Esophagus muscularis mucosa (tissue), 4 donors: ENCODE data around the gene PKNOX1. TPM values are rescaled to one million over a fixed set of nuclear protein-coding genes. Genes with fewer than 3 reads are reported as not detected.
"Not testable (repeated sequence)": the region's sequence is repeated elsewhere in the genome, so short reads cannot be mapped to it uniquely, and the experiment has no call there.

Experiments used
- DNase-seq: peaks from one replicate; pipeline ENCODE4 v3.0.0-alpha.2; 2017; ENCODE audit errors: extremely low spot score
- H3K27ac ChIP-seq, 4 donors: fragments of 200-600 bp; sonication (generic); replicated peaks in 1 of 4; 1 replicate in 3 of 4; 2 replicates in 1 of 4; pipeline ENCODE4 v1.5.1; 2016 to 2019; ENCODE audit warnings: mild to moderate bottlenecking in 1 of 4
- H3K27me3 ChIP-seq, 4 donors: fragments of 200-600 bp; sonication (generic); one replicate each; pipeline versions ENCODE4 v1.5.1 to v1.6.0; 2016 to 2019
- H3K36me3 ChIP-seq, 4 donors: fragments of 200-600 bp; sonication (generic); one replicate each; pipeline ENCODE4 v1.5.1; 2016 to 2019
- H3K4me1 ChIP-seq, 4 donors: fragments of 200-600 bp; sonication (generic); one replicate each; pipeline ENCODE4 v1.5.1; 2016 to 2019
- H3K4me3 ChIP-seq, 4 donors: fragments of 200-600 bp; sonication (generic); 1 replicate in 2 of 4; 2 replicates in 2 of 4; pipeline ENCODE4 v1.5.1; 2016 to 2019; ENCODE audit warnings: mild to moderate bottlenecking in 4 of 4, moderate library complexity in 1 of 4
- H3K9me3 ChIP-seq, 4 donors: fragments of 200-600 bp; sonication (generic); 1 replicate in 3 of 4; 2 replicates in 1 of 4; pipeline ENCODE4 v1.5.1; 2016 to 2019
- EP300 ChIP-seq: sonication (generic); formaldehyde crosslinking; IDR thresholded peaks from one replicate; pipeline ENCODE4 v1.6.1; 2017; ENCODE audit warnings: antibody characterized with exemption
- POLR2A ChIP-seq: fragments of 450-650 bp; IDR thresholded peaks from one replicate; pipeline ENCODE4 v1.6.1; 2017; ENCODE audit warnings: antibody characterized with exemption, moderate library complexity, mild to moderate bottlenecking, low read depth
- POLR2AphosphoS5 ChIP-seq, 2 donors: sonication (generic); formaldehyde crosslinking; IDR thresholded peaks; one replicate each; pipeline ENCODE4 v1.6.1; 2017; ENCODE audit warnings: antibody characterized with exemption in 2 of 2
- WGBS: methylation state at CpG from one replicate; pipeline ENCODE4 v1.1.5; 2018; 5-methylcytosine and 5-hydroxymethylcytosine counted together
- intact Hi-C: fragments of 100-400 bp; cut with DNase I; formaldehyde crosslinking; loops from one replicate; pipeline ENCODE4 v1.15.1; 2023
- total RNA-seq, 4 donors: library from RNA; depleted of rRNA; stranded (reverse); fragments of >200 nt; gene quantifications; one replicate each; pipeline versions ENCODE4 v1.1.0 to v1.2.1, GENCODE V29; 2016
- TF ChIP-seq, protein P1 (sequence below), 3 experiments: fragments of 200-600 bp in 2 of 3; fragments of 450-650 bp in 1 of 3; sonication (generic) in 2 of 3; IDR thresholded peaks; one replicate each; pipeline ENCODE4 v1.5.1; 2017 to 2019; ENCODE audit warnings: antibody characterized with exemption in 3 of 3, mild to moderate bottlenecking in 2 of 3, moderate library complexity in 1 of 3

PKNOX1 gene
- total RNA-seq, 4 donors from 2014 or later, result 10.3 to 18.7 (median 14.3) TPM

DNA sequence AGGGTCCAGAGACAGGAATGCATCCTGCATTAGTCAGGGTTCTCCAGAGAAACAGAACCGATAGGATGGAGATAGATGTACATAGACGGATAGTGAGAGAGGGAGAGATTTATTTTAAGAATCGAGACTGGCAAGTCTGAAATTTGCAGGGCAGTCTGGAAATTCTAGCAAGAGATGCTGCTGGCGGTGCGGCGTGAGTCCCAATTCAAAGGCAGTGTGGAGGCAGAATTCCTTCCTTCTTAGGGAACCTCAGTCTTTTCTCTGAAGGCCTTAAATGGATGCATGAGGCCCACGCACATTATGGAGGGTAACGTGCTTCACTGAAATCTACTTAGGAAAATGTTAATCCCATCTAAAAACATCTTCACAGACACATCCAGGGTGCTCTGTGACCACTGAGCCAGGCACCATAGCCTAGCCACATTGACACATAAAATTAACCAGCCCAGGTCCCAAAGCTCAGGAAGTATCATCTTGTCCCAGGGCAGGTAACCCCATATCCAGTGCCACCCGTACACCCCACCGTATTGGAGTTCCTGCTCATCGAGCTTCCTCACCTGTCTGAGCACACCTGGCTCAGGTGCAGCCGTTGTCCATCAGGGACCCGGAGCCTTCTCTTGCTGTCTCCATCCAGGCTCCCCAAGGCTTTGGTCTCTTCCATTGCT lies 9.7 kb upstream of the PKNOX1 start:
- no peaks in the 10 kb centered on the region for H3K27me3 ChIP-seq
- 95% methylated on average over 13 of the region's 13 CpGs for WGBS
- no peak for TF ChIP-seq POLR2A
- no peak for TF ChIP-seq POLR2AphosphoS5 (IDR thresholded peaks at IDR 0.05)
- no peak for TF ChIP-seq EP300
- TF ChIP-seq, protein P1, sequence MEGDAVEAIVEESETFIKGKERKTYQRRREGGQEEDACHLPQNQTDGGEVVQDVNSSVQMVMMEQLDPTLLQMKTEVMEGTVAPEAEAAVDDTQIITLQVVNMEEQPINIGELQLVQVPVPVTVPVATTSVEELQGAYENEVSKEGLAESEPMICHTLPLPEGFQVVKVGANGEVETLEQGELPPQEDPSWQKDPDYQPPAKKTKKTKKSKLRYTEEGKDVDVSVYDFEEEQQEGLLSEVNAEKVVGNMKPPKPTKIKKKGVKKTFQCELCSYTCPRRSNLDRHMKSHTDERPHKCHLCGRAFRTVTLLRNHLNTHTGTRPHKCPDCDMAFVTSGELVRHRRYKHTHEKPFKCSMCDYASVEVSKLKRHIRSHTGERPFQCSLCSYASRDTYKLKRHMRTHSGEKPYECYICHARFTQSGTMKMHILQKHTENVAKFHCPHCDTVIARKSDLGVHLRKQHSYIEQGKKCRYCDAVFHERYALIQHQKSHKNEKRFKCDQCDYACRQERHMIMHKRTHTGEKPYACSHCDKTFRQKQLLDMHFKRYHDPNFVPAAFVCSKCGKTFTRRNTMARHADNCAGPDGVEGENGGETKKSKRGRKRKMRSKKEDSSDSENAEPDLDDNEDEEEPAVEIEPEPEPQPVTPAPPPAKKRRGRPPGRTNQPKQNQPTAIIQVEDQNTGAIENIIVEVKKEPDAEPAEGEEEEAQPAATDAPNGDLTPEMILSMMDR (IDR thresholded peaks at IDR 0.05), result no peak
- intact Hi-C loops, result no loop called here
- no peaks in the 10 kb centered on the region for H3K9me3 ChIP-seq
- H3K4me3 ChIP-seq, result no peak overlapping the region
- H3K36me3 ChIP-seq, result no peaks in the 10 kb centered on the region
- no peak overlapping the region for H3K27ac ChIP-seq
- no peaks in the 10 kb centered on the region for H3K4me1 ChIP-seq
- no peak for DNase-seq

DNA sequence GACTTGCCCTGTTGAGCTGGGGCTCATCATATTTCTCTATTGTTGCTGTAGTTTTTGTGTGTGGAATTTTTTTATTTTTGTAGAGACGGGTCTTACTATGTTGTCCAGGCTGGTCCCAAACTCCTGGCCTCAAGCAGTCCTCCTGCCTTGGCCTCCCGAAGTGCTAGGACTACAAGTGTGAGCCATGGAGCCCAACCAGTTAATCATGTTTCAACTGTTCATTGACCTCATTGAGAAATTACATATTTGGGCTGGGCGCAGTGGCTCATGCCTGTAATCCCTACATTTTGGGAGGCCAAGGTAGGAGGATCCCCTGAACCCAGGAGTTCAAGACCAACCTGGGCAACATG lies 9.2 kb upstream of the PKNOX1 start:
- 67% methylated on average over 3 of the region's 3 CpGs for WGBS
- intact Hi-C loops, result no loop called here
- H3K27me3 ChIP-seq, result no peaks in the 10 kb centered on the region
- DNase-seq, result no peak
- no peak overlapping the region for H3K4me3 ChIP-seq
- TF ChIP-seq, protein P1 (IDR thresholded peaks at IDR 0.05), result no peak
- TF ChIP-seq POLR2AphosphoS5 (IDR thresholded peaks at IDR 0.05) (no peak), POLR2A (no peak), EP300 (no peak)
- no peak overlapping the region for H3K27ac ChIP-seq
- no peaks in the 10 kb centered on the region for H3K4me1 ChIP-seq
- no peaks in the 10 kb centered on the region for H3K9me3 ChIP-seq
- no peaks in the 10 kb centered on the region for H3K36me3 ChIP-seq

DNA sequence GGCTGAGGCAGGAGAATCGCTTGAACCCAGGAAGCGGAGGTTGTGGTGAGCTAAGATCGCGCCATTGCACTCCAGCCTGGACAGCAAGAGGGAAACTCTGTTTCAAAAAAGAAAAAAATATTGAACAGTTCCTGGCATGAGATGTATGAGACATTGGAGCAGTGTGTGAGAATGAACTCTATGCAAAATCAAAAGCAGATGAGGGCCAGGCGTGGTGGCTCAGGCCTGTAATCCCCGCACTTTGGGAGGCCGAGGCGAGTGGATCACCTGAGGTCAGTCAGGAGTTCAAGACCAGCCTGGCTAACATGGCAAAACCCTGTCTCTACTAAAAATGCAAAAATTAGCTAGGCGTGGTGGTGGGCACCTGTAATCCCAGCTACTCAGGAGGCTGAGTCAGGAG lies 6.7 kb upstream of the PKNOX1 start:
- H3K36me3 ChIP-seq, H3K27ac ChIP-seq, DNase-seq, H3K4me1 ChIP-seq, H3K4me3 ChIP-seq, H3K27me3 ChIP-seq, intact Hi-C loops, H3K9me3 ChIP-seq: not testable (repeated sequence)
- 96% methylated on average over 9 of the region's 9 CpGs for WGBS

DNA sequence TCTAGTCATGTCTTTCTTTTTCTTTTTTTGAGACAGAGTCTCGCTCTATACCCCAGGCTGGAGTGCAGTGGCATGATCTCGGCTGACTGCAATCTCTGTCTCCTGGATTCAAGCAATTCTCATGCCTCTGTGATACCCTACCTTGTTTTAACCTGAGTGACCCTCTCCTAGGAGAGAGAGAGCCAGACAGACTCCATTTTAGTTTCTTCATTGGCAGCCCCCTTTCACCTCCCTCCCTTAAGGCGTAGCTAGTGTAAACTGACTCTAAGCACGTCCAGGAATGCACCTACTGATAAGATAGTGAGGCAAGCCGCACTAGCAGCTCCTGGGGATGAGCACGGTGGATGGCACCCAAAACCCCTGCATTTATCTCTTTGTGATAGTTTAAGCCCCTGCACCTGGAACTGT lies 5.2 kb upstream of the PKNOX1 start:
- H3K36me3 ChIP-seq, result no peaks in the 10 kb centered on the region
- no peak overlapping the region for H3K27ac ChIP-seq
- H3K4me1 ChIP-seq, result peaks cover 5 to 8% (median 7%) of the 10 kb centered on the region in 4 donors
- intact Hi-C loops, result no loop called here
- 59% methylated on average over 6 of the region's 6 CpGs for whole genome bisulfite sequencing
- no peaks in the 10 kb centered on the region for H3K9me3 ChIP-seq
- H3K27me3 ChIP-seq, result no peaks in the 10 kb centered on the region
- no peak overlapping the region for H3K4me3 ChIP-seq
- TF ChIP-seq POLR2A (no peak), POLR2AphosphoS5 (IDR thresholded peaks at IDR 0.05) (no peak), EP300 (no peak)
- TF ChIP-seq, protein P1 (IDR thresholded peaks at IDR 0.05), result no peak
- no peak for DNase-seq

DNA sequence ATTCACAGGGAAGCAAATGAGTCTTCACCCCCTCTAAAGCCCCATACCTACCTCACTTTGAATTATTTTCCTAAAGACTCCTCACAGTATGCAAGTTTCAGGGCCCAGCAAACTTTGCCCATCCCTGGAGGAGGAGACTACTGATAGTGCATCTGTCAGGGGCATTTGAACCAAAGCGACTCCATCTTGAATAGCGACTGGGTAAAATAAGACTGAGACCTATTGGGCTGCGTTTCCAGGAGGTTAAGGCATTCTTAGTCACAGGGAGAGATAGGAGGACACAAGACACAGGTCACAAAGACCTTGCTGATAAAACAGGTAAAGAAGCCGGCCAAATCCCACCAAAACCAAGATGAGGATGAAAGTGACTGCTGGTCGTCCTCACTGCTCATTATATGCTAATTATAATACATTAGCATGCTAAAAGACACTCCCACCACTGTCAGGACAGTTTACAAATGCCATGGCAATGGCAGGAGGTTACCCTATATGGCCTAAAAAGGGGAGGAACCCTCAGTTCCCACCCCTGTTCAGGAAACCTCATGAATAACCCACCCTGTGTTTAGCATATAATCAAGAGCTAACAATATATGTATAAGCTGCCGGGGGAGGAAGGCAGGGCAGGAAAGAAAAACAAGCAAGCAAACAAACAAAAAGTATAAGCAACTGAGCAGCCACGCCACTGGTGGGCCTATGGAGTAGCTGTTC lies 3.3 kb upstream of the PKNOX1 start:
- DNase-seq, result no peak
- Histone ChIP-seq H3K4me1 (peaks cover 9 to 14% (median 12%) of the 10 kb centered on the region in 4 donors), H3K4me3 (no peak overlapping the region), H3K27ac (no peak overlapping the region), H3K36me3 (no peaks in the 10 kb centered on the region), H3K27me3 (no peaks in the 10 kb centered on the region), H3K9me3 (no peaks in the 10 kb centered on the region)
- 87% methylated on average over 6 of the region's 7 CpGs for WGBS
- intact Hi-C loops, result loop anchor here (10.0 kb wide), 2 partner anchors 46 to 76 kb away; partner anchors contain the start of genes ERVH48-1 and NDUFV3
- TF ChIP-seq EP300 (no peak), POLR2A (no peak), POLR2AphosphoS5 (IDR thresholded peaks at IDR 0.05) (no peak)
- TF ChIP-seq, protein P1 (IDR thresholded peaks at IDR 0.05), result no peak
